ENCODE data around the gene KCNQ2.

Gene KCNQ2

DNA sequence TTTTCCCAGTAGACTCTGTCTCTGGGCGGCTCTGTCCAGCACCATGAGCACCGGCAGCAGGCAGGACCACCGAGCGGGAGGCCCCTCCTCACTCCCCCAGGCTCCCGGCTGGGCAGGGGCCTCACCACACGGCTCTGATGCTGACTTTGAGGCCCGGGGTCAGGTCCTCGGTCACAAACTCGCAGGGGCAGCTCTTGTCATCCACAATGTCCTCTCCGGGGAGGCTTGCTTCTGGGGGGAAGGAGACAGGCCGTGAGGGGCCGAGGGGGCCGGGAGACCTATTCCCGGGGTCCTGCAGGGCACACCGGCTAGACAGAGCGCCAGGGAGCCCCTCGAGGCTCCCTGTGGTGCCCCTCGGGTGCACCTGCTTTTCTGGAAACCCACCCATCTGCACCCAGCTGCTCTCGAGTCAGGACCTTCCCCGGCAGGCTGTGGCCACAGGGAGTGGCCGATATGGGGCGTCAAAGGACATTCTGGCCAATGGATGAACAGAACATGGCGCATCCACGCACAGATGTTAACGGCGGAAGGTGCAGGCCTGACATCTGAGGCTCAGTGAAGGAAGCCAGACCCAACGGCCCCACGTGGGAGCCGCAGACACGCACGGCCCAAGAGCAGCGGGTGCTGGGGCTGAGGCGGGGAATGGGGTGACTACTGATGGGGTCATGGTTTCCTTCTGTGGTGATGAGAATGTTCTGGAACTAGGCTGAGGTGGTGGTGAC is 58.3 kb downstream of the KCNQ2 start:
- FAIRE-seq = no peak

DNA sequence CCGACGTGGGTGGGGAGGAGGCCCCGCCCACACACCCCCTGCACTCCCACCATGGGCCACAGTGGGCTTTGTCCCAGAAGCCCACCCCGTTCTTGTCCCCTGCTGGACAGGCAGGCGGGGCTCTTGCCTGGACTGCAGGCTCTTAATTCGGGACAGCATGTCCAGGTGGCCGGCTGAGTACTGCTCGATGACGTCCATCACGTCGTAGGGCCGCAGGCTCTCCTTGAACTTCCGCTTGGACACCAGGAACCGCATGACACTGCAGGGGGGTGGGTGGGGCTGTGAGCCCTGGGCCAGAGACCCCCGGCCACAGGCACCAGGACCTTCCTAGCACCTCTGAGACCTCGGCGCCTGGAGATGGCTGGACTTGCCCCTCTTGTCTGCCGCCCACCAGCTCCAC is 59.1 kb downstream of the KCNQ2 start:
- no peak for FAIRE-seq

DNA sequence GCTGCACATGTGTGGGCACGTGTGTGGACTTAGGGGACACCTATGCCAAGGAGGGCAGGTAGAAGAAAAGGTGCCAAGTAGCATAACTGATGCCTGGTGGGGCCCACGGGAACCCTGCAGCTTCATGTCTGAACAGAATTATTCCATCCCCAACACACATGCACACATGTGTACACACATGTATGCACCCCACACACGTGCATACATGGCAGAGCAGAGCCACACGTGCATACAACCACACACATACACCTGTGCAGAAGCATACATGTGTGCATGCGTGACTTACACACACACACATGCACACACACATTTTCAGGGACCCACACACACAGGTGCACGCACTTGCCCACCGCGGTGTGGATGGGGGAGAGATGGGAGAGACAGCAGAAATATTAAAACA is 59.6 kb downstream of the KCNQ2 start:
- FAIRE-seq = no peak

DNA sequence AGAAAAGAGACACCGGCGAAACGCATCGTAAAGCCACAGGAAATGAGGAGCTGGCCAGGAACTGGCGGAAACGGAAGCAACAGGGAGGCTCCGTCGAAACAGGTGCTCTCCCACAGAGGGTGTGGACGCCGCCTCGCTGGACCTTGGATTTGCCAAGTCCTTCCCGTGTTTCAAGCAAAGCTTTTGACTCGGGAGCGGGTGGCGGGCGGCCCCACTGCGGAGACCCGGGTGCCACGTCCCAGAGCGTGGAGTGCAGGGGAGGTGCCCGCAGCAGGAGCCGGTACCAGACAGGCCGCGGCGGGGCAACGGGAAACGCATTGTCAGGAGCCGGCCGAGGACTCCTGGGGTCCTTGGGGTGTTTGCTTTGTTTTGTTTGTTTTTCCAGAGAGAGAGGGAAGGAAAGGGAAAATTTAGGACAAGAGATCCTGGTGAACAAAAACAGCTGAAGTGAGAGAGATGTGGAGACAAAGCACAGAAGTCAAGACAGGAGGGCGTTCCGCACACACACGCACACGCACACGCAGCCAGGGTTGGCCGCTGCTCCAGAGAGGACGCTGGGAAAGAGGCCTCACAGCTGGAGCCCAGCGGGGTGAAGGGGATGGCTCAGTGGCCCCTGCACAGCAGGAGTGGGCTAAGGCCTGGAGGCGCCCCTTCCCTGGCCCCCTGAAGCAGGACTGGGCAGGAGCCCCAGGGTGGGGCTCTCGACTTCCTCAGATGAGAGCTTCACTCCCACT is 60.4 kb downstream of the KCNQ2 start:
- no peak for FAIRE-seq

DNA sequence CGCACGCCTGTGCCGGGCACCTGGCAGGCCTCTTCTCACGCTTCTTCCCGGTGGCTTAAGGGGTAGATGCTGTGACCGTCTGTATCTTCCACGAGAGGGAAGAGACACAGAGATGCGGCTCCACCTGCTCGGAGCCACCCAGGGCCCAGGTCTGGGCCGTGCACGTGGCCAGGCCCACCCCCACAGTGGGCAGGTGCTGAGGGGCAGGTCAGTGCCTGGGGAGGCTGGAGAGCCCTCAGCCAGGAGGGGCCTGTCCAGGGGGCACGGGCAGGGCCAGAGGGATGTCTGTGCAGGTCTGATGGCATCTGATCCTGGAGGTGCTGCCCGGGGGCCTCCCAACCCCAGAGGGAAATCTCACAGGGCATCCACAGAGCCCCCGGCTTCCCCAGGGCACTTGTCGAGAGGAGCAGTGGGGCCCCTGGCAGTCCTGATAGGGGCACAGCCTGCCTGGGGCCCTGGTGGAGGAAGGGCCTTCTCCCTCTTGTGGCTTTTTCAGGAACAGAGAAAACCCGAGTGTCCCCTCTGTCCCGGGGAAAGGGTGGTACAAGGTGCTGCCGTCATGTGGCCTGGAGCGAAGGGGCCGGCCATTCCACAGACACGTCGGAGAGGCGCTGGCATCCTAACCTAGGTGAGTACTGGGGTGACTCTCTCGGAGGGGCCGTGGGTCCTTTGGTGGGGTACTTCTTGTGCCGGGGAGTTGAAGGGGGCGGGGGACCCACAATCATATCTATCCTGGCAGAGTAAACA is 61.1 kb downstream of the KCNQ2 start:
- FAIRE-seq = no peak

DNA sequence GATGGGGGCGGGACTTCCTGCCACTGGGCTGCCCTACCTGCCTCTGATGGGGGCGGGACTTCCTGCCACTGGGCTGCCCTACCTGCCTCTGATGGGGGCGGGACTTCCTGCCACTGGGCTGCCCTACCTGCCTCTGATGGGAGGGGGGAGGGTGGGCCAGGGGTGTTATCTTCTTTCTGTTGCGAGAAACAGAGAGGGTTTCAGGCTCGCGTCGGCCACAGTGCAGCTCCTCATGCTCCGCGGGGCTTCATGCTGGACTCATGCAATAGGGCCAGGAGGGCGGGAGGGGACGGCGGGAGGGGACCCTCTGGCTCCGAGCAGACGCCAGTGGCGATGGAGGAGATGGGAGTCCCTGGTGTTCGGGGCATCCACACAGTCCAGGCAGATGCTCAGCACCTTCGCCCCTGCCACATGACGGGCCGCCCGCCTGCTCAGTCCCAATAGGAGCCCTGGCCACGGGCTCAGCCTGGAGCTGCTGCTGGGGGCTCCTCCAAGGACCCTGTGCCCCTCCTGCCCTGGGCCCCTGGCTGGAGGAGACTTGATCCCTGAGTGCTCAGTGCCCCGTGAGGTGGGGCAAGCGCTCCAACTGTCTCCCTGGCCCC is 62.5 kb downstream of the KCNQ2 start:
- FAIRE-seq = no peak

DNA sequence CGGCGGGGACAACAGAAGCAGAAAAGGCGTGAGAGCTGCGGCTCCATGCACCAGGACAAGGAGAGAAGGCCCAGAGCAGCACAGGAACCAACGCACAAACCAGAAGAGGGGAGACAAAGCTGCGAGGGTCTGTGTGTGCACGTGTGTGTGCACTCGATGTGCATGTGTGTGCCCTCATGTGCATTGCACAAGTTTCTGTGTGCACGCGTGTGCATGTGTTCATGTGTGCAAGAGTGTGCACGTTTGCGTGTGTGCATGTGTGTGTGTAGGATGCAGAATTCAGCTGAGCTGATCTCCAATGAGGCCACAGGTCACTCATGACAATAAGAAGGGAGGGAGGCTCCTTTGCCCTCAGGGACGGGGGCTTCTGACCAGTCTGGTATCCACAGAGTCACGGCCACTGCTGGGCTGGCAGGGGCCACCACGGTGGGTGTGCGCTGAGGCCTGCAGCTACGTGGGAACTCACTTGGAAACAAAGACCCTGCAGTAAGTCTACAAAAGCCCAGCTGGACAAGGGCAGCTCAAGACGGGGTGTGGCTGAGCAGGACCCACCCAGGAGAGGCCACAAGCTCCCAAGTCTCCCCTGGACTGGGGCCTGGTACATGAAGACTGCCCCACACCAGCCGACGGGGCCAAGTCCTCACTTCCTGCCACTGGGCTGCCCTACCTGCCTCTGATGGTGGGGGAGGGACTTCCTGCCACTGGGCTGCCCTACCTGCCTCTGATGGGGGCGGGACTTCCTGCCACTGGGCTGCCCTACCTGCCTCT is 63.2 kb downstream of the KCNQ2 start:
- FAIRE-seq = no peak

DNA sequence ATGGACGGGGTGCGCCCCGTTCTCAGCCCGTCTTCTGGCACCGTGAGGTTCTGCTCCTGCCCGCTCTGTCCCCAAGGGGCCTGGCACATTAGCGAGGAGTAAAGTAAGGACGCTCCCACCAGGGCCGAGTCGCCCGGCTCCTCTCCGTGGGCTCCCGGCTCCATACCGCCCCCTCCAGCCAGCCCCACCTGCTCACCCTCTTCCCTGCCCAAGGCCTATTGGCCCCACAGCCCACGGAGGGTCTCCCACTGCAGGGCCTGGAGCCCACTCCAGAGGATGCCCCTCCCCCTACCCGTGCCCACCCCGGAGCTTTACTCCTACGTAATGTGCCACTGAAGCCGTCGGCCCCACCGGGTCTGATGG is 63.8 kb downstream of the KCNQ2 start:
- no peak for FAIRE-seq

DNA sequence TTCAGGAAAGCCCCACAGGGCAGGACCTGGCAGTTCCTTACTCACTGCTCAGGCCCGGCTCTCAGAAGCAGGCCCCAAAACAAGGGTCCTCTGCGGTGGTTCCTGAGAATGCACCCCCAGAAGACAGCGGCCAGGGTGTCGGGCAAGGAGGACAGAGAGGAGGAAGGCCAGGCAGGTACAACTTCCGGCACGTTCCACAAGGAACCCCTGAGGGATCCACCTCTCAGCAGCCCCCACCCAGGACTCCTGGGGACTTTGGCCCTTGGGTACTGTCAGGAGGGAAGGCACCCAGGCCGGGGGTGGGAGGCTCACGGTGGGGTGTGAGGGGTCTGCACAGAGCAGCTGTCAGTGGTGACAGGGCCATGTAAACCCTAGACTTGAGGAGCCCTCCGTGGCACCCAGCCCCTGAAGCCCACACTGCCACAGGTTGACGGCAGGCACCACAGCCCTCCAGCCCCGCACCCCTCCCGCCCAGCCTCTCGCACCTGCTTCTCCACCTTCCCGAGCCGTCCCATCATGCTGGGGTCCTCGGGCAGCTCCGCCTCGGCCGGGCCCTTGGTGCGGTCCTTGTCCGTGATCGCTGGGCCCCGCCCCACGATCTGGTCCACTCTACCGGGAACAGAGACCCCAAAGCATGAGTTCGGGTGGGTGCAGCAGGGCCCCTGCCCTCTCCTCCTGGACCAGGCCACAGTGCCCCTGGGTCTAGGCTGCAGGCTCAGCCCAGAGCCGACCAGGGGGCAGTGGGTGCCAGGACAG is 64.3 kb downstream of the KCNQ2 start:
- no peak for FAIRE-seq

DNA sequence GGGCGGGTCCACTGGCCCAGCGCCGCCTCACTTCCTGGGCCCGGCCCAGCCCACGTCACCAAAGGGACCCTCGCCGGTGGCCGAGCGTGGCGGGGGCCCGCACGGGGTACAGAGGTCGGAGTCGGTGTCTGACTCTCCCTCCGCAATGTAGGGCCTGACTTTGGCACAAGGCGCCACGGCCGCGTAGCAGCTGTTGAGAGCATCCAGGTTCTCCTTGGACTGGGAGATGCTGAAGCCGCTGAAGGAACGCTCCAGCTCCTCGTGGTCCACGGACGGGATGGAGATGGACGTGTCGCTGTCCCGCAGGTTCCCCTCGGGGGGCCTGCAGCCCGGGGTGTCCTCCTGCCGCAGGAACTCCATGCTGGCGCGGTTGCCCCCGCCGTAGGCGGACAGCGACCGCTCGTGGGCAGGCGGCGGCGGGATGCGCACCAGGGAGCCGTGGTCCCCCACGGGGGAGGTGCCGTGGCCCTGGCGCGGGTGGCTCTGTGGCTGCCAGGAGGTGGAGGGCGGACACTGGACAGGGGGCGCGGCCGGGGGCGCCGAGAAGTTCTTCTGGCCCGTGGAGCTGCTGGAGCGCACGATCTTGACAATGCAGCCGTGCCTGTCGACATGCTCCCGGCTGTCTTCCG is 65.7 kb downstream of the KCNQ2 start:
- FAIRE-seq = no peak

DNA sequence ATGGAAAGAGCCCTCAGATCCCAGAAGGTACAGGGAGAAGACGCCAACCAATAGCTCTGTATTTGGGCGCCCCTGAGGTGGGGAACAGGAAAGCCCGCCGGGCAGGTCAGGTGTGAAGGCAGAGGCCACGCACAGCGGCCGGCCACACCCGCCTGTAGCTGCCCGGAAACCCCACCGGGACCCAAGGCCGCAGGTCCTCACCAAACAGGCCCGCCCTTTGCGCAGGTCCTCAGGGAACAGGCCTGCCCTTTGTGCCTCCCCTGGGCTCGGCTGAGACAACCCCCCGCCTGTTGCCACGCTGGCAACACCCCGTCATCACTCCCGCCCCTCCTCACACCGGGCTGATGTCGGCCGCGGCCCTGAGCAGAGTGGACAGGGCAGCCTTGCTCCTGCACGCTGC is 66.4 kb downstream of the KCNQ2 start:
- FAIRE-seq = no peak

DNA sequence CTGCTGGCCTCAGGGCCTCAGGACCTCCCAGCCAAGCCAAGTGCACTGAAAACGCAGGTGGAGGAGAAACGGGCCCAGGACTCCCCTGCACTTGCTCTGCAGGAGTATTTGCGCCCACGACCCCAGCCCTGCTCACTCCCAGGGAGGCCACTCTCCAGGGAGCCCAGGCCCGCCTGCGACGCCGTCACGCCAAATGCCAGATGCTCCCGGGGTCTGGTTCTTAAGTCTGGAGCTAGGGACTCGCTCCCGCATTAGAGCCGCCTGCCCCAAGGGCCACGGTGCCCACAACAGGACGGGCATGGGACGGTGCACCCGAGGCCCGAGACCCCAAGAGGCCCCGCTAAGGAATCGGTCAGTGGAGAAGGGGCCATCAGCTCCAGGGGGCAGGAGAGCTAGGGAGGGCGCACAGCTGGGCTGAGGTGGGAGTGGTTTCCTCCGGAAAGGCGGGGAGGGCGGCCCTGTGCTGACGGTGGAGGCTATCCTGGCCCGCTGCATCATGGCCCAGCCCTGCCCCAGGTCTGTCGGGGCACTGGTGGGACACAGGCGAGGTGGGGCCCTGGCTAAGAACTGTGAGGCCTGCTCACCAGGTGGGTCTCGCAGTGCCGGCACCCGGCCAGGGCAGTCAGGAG is 67.2 kb downstream of the KCNQ2 start:
- FAIRE-seq = no peak

DNA sequence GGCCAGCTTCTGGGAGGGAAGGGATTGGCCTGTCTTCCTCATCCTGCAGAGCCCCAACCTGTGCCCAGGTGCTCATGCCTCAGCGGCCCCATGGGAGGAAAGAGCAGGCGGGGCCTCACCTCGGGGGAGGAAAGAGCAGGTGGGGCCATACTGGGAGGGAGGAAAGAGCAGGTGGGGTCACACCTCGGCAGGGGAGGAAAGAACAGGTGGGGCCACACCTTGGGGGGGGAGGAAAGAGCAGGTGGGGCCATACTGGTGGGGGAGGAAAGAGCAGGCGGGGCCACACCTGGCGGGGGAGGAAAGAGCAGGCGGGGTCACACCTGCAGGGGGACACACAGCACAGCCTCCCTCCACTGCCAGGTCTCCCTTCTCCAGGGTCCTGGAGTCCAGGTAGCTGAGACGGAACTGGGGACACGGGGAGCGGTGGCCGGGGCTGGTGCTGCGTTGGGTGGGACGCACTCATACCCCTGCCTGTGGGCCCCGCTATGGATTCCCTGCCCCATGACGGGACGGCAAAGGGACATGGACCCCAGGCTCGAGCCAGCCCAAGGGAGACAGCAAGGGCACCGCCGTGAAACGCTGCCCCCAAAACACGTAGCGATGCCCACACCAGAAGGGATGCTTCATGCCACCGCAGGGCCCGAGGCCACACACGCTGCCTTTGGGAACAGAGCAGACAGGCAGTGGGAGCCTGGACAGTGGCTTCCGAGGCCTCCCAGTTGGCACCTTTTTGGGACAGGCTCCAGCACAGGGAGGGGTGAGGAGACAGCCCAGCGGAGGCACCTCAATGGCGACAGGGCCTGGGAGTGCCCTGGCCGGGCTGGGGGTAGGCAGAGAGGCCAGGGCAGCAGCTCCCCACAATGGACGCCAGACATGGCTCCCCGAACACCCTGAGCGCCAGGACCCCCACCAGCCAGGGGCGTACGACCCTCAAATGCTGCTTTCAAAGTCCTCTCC is 68.0 kb downstream of the KCNQ2 start:
- no peak for FAIRE-seq

DNA sequence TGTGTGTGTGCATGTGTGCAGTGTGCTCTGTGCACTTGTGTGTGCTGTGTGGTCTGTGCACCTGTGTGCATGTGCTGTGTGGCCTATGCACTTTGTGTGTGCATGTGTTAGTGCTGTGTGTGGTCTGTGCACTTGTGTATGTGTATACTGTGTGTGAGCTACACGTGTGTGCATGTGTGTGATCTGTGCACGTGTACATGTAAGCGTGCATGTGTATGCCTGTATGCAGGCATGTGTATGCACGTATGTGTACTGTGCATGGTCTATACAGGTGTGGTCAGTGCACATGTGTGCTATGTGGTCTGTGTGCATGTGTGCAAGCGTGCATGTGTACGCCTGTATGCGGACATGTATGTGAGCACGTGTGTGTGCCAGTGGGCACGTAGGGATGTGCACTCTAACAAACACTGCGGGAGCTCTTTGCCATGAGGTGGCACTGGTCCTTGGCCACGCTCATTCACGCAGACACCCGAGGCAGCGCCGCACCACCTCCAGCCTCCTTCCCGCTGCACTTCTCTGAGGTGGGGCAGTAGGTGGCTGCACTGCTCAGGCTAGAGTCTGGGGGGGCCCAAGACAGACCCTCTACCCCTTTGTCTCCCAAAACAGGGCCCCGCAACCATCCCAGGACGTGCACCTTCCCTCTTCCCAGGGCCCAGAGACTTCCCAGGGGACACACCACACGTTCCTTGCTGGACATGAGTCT is 68.9 kb downstream of the KCNQ2 start:
- no peak for FAIRE-seq

DNA sequence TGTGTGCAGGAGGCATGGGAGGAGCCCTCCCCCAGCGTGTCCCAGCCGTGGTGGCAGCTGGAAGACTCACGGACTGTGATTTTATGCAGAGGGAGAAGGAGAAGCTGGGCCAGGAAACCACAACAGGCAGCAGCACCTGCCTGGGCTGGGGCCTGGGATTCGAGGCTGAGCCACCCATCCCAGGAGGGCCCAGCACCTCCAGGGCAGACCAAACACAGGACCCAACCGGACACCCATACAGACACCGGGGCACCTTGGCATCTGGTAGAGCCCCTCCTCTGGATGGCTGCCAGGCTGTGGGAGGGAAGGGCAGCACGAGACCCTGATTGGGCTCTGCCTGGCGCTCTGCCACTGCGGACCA is 69.6 kb downstream of the KCNQ2 start:
- FAIRE-seq = no peak

DNA sequence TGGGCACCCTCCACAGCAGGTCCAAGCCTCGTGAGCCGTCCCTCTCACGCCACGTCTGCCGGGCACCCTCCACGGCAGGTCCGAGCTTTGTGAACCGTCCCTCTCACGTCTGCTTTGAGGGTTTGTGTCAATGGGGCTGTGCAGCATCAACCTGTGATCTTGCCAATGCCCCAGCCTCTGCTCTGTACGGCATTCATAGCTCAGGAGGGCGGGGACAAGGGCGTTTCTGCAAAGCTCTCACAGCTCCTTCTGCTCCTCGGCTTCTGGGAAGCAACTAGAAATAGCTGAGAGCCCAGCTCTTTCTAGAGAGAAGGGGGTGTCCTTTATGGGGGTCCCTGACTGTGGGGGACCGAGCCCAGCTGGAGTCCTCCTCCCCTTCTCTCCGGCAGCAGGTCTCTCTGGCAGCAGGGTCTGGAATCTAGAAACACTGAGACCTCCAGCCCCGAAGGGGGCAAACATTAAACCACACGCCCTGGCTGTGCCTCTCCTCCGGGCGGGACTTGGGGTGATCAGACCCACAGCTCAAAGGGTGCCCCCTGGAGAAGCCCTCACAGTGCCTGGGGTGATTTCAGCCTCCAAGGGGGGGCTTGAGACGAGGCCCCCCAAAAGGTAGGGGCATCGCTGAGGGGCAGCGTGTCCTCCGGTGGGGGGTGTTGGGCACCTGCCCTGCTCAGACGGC is 70.1 kb downstream of the KCNQ2 start:
- FAIRE-seq = no peak

DNA sequence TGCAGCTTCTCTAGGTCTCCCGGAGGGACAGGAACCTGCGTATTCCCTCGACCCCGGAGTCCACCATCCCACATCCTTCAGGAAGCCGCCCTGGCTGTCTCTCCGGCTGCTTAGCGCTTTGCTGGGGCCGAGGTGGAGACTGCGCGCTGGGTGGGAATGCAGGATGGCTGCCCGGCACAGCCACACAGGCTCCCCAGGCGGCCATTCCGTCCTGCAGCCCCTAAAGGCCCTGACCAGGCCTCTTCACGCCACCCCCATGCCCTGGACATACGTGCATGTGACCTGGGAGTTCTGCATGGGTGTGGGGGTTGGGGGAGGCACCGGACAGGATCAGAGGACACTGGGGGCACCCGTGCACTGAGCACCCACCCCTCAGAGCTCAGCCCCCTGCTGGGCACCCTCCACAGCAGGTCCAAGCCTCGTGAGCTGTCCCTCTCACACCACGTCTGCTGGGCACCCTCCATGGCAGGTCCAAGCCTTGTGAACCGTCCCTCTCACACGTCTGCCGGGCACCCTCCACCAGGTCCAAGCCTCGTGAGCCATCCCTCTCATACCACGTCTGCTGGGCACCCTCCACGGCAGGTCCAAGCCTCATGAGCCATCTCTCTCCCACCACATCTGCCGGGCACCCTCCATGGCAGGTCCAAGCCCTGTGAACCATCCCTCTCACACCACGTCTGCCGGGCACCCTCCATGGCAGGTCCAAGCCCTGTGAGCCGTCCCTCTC is 70.9 kb downstream of the KCNQ2 start:
- no peak for FAIRE-seq
